GM12878 (cell line): Measurements from ENCODE around the gene CARD9. TPM values are rescaled to one million over a fixed set of nuclear protein-coding genes. Genes with fewer than 3 reads are reported as not detected.
A peak's percentile ranks its signal among the peaks of the same experiment; 100 is the strongest.

Experiments used
- CBX3 ChIP-seq: fragments of 200-600 bp; sonication (generic); IDR thresholded peaks from 2 replicates; pipeline ENCODE4 v1.6.1; 2016; ENCODE audit warnings: low read depth, borderline replicate concordance
- HCFC1 ChIP-seq: fragments of 150-350 bp; IDR thresholded peaks from 2 replicates; pipeline ENCODE4 v1.6.1; 2014; ENCODE audit warnings: low read length
- HDAC2 ChIP-seq: fragments of 200-600 bp; sonication (generic); IDR thresholded peaks from 2 replicates; pipeline ENCODE4 v1.6.1; 2017
- POU2F2 ChIP-seq: IDR thresholded peaks from 3 replicates; pipeline ENCODE4 v1.6.1; 2011; ENCODE audit warnings: low read depth, mild to moderate bottlenecking, low read length, borderline replicate concordance
- TARDBP ChIP-seq: IDR thresholded peaks from 2 replicates; pipeline ENCODE4 v1.6.1; 2016; ENCODE audit warnings: borderline replicate concordance
- polyA plus RNA-seq, 11 experiments: library from polyadenylated mRNA; depleted of rRNA in 4 of 11; unstranded in 6 of 11; stranded (reverse) in 5 of 11; fragments of >200 nt; fragmentation: Nextera tagmentation in 4 of 11; fragmentation: Illumina TruSeq in 1 of 11; extraction: Ambion mirVana in 4 of 11; extraction: Trizol in 1 of 11; gene quantifications; 1 replicate in 1 of 11; 2 replicates in 10 of 11; pipeline versions ENCODE4 v1.2.1 to v1.2.3, GENCODE V29; 2011 to 2016; ENCODE audit warnings: inconsistent platforms in 2 of 11, missing spikeins in 2 of 11, low read depth in 1 of 11
- total RNA-seq, 4 experiments: library from RNA; depleted of rRNA in 3 of 4; stranded (reverse); fragments of >200 nt in 3 of 4; fragmentation: Illumina TruSeq in 1 of 4; extraction: Trizol in 1 of 4; gene quantifications; 2 replicates each; pipeline versions ENCODE4 v1.2.1 to v1.2.3, GENCODE V29; 2013 to 2021
- TF ChIP-seq, protein P1 (sequence below): IDR thresholded peaks from 2 replicates; pipeline ENCODE4 v1.6.1; 2011; ENCODE audit warnings: borderline replicate concordance, low read depth, mild to moderate bottlenecking, moderate library complexity, mixed read lengths, low read length; ENCODE audit not compliant: insufficient read depth; ENCODE audit errors: extremely low read length
- TF ChIP-seq, protein P2 (sequence below): fragments of 450-650 bp; conservative IDR thresholded peaks from 2 replicates; pipeline ENCODE4 v1.6.1; 2017; ENCODE audit warnings: mild to moderate bottlenecking, moderate library complexity
- TF ChIP-seq, protein P3 (sequence below): fragments of 450-650 bp; IDR thresholded peaks from 2 replicates; pipeline ENCODE4 v1.6.1; 2016; ENCODE audit warnings: mild to moderate bottlenecking, moderate library complexity, borderline replicate concordance
- TF ChIP-seq, protein P4 (sequence below): IDR thresholded peaks from 2 replicates; pipeline ENCODE4 v1.6.1; 2012; ENCODE audit warnings: improper control_type of control experiment, low read depth, low read length; ENCODE audit not compliant: insufficient replicate concordance

The CARD9 gene
- total and polyA plus RNA-seq, 10 of the 15 experiments (the other 5 are each of a cell fraction or from before 2014, with no cell fraction given): 0.11 to 4.9 (median 1.8) TPM; not detected in 1

DNA sequence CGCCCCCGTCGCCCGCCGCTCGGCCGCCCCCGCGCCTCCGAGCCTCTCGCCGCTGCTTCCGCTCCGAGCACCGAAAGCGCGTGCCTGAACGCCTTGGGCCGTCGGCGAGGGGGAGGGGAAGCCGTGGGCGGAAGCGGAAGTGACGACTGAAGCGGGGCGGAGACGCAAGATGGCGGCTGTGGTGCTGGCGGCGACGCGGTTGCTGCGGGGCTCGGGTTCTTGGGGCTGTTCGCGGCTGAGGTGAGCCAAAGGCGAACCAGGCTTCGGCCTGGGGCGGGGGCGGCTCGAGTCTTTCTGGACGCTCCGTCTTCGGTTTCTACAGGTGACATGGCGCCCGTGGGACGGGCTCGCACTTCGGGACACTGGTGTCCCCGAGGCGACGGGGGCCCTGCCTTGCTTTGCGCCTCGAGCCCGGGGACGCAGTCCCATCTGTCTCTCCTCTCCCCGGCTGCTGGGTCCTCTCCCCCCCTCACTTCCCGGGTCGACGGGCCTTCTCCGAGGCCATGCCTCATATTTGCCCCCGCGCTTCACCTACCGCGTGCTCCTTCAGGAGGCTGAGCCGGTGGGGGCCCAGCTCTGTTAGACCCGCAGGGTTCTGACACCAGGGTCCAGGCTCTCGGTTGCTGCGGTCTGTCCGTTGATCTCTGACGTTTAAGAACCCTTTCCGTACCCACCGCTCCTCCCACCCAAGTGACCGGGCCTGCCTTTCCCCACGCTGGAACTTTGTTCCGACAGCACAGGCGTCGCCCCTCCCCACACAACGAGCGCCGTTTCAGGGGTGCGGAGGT lies 37.2 kb upstream of the CARD9 start, which contains the start of the genes ENTR1 and PMPCA (continued):
- TF ChIP-seq, protein P1, sequence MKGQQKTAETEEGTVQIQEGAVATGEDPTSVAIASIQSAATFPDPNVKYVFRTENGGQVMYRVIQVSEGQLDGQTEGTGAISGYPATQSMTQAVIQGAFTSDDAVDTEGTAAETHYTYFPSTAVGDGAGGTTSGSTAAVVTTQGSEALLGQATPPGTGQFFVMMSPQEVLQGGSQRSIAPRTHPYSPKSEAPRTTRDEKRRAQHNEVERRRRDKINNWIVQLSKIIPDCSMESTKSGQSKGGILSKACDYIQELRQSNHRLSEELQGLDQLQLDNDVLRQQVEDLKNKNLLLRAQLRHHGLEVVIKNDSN: no peak
- TF ChIP-seq TARDBP (0 out of 2 replicates have a peak, but pooled peaks have one; percentile 40), CBX3 (no peak), POU2F2 (peak; percentile 67; the same call in 2 of the 3 replicates), HCFC1 (peak; percentile 76), HDAC2 (0 out of 2 replicates have a peak, but pooled peaks have one; percentile 73)
- TF ChIP-seq, protein P2, sequence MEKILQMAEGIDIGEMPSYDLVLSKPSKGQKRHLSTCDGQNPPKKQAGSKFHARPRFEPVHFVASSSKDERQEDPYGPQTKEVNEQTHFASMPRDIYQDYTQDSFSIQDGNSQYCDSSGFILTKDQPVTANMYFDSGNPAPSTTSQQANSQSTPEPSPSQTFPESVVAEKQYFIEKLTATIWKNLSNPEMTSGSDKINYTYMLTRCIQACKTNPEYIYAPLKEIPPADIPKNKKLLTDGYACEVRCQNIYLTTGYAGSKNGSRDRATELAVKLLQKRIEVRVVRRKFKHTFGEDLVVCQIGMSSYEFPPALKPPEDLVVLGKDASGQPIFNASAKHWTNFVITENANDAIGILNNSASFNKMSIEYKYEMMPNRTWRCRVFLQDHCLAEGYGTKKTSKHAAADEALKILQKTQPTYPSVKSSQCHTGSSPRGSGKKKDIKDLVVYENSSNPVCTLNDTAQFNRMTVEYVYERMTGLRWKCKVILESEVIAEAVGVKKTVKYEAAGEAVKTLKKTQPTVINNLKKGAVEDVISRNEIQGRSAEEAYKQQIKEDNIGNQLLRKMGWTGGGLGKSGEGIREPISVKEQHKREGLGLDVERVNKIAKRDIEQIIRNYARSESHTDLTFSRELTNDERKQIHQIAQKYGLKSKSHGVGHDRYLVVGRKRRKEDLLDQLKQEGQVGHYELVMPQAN: peak; percentile 75
- TF ChIP-seq, protein P3, sequence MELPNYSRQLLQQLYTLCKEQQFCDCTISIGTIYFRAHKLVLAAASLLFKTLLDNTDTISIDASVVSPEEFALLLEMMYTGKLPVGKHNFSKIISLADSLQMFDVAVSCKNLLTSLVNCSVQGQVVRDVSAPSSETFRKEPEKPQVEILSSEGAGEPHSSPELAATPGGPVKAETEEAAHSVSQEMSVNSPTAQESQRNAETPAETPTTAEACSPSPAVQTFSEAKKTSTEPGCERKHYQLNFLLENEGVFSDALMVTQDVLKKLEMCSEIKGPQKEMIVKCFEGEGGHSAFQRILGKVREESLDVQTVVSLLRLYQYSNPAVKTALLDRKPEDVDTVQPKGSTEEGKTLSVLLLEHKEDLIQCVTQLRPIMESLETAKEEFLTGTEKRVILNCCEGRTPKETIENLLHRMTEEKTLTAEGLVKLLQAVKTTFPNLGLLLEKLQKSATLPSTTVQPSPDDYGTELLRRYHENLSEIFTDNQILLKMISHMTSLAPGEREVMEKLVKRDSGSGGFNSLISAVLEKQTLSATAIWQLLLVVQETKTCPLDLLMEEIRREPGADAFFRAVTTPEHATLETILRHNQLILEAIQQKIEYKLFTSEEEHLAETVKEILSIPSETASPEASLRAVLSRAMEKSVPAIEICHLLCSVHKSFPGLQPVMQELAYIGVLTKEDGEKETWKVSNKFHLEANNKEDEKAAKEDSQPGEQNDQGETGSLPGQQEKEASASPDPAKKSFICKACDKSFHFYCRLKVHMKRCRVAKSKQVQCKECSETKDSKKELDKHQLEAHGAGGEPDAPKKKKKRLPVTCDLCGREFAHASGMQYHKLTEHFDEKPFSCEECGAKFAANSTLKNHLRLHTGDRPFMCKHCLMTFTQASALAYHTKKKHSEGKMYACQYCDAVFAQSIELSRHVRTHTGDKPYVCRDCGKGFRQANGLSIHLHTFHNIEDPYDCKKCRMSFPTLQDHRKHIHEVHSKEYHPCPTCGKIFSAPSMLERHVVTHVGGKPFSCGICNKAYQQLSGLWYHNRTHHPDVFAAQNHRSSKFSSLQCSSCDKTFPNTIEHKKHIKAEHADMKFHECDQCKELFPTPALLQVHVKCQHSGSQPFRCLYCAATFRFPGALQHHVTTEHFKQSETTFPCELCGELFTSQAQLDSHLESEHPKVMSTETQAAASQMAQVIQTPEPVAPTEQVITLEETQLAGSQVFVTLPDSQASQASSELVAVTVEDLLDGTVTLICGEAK: peak; percentile 87
- TF ChIP-seq, protein P4, sequence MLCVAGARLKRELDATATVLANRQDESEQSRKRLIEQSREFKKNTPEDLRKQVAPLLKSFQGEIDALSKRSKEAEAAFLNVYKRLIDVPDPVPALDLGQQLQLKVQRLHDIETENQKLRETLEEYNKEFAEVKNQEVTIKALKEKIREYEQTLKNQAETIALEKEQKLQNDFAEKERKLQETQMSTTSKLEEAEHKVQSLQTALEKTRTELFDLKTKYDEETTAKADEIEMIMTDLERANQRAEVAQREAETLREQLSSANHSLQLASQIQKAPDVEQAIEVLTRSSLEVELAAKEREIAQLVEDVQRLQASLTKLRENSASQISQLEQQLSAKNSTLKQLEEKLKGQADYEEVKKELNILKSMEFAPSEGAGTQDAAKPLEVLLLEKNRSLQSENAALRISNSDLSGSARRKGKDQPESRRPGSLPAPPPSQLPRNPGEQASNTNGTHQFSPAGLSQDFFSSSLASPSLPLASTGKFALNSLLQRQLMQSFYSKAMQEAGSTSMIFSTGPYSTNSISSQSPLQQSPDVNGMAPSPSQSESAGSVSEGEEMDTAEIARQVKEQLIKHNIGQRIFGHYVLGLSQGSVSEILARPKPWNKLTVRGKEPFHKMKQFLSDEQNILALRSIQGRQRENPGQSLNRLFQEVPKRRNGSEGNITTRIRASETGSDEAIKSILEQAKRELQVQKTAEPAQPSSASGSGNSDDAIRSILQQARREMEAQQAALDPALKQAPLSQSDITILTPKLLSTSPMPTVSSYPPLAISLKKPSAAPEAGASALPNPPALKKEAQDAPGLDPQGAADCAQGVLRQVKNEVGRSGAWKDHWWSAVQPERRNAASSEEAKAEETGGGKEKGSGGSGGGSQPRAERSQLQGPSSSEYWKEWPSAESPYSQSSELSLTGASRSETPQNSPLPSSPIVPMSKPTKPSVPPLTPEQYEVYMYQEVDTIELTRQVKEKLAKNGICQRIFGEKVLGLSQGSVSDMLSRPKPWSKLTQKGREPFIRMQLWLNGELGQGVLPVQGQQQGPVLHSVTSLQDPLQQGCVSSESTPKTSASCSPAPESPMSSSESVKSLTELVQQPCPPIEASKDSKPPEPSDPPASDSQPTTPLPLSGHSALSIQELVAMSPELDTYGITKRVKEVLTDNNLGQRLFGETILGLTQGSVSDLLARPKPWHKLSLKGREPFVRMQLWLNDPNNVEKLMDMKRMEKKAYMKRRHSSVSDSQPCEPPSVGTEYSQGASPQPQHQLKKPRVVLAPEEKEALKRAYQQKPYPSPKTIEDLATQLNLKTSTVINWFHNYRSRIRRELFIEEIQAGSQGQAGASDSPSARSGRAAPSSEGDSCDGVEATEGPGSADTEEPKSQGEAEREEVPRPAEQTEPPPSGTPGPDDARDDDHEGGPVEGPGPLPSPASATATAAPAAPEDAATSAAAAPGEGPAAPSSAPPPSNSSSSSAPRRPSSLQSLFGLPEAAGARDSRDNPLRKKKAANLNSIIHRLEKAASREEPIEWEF: no peak
